HCT116 (cell line): Measurements from ENCODE around the gene ITM2B. TPM values are rescaled to one million over a fixed set of nuclear protein-coding genes. Genes with fewer than 3 reads are reported as not detected.
"Not testable (repeated sequence)": the region's sequence is repeated elsewhere in the genome, so short reads cannot be mapped to it uniquely, and the experiment has no call there.

Experiments used
- ATAC-seq: fragments of 200-7000 bp; cut with Tn5 transposase; 2 replicates; pipeline ENCODE4 v1.9.1; 2020; ENCODE audit warnings: mild to moderate bottlenecking, moderate library complexity
- BruUV-seq: library from RNA; stranded (reverse); fragments of 400-500 nt; replicated peaks from 2 replicates; lab custom pipeline; 2021; lab: Mats Ljungman, UMichigan
- CTCF ChIA-PET: fragments of 300-600 bp; sonication (Branson Sonifier 250); formaldehyde crosslinking; loops from one replicate; lab custom pipeline; 2021; ENCODE audit warnings: antibody characterized with exemption; lab: Charles Lee
- POLR2A ChIA-PET: fragments of 300-600, 350-600 bp; sonication (Branson Sonifier 250); formaldehyde crosslinking; loops from one replicate; lab custom pipeline; 2021; ENCODE audit warnings: antibody characterized with exemption; lab: Charles Lee
- RAD21 ChIA-PET, 2 experiments: fragments of 300-600 bp; sonication (Branson Sonifier 250); formaldehyde crosslinking; loops; one replicate each; lab custom pipeline; 2023; ENCODE audit warnings: low total read pairs in 2 of 2; ENCODE audit not compliant: uncharacterized antibody in 2 of 2, unreplicated experiment in 2 of 2, low non-redundant PET in 1 of 2; lab: Charles Lee
- DNase-seq: peaks from one replicate; pipeline ENCODE4 v3.0.0-alpha.2; 2010; ENCODE audit warnings: low read depth, low spot score
- H2AFZ ChIP-seq: fragments of 200-600 bp; shearing (Covaris generic), sonication (generic); 2 replicates; pipeline ENCODE4 v1.6.1; 2017; ENCODE audit warnings: low read depth, mixed run types, mixed read lengths, antibody characterized with exemption, low read length; ENCODE audit not compliant: poor library complexity, severe bottlenecking
- H3K27ac ChIP-seq: 2 replicates; pipeline ENCODE4 v1.5.1; 2012; ENCODE audit warnings: low read depth, low read length
- H3K27me3 ChIP-seq: fragments of 200-600 bp; sonication (generic); 2 replicates; pipeline ENCODE4 v1.6.1; 2016; ENCODE audit warnings: mixed run types, low read length, mixed read lengths; ENCODE audit not compliant: insufficient read depth
- H3K36me3 ChIP-seq, 2 experiments: fragments of 200-500 bp in 1 of 2; fragments of 200-600 bp in 1 of 2; sonication (Bioruptor generic) in 1 of 2; sonication (generic) in 1 of 2; 2 replicates each; pipeline versions ENCODE4 v1.5.1 to v1.6.1; 2014 to 2016; ENCODE audit warnings: low read length in 2 of 2, inconsistent platforms in 1 of 2, mixed read lengths in 1 of 2, mixed run types in 1 of 2; ENCODE audit not compliant: insufficient read depth in 2 of 2, control insufficient read depth in 1 of 2
- H3K4me1 ChIP-seq, 2 experiments: fragments of 200-600 bp in 1 of 2; sonication (generic) in 1 of 2; 2 replicates each; pipeline versions ENCODE4 v1.5.1 to v1.6.1; 2012 to 2017; ENCODE audit warnings: low read length in 2 of 2, inconsistent platforms in 1 of 2, mild to moderate bottlenecking in 1 of 2, mixed read lengths in 1 of 2, mixed run types in 1 of 2, moderate library complexity in 1 of 2; ENCODE audit not compliant: insufficient read depth in 2 of 2, control insufficient read depth in 1 of 2
- H3K4me2 ChIP-seq: fragments of 200-600 bp; sonication (generic); 2 replicates; pipeline ENCODE4 v1.6.1; 2017; ENCODE audit warnings: mixed run types, low read length, mixed read lengths
- H3K4me3 ChIP-seq, 2 experiments: fragments of 200-600 bp in 1 of 2; sonication (generic) in 1 of 2; replicated peaks in 1 of 2; 2 replicates each; pipeline ENCODE4 v1.5.1; 2011 to 2016; ENCODE audit warnings: low read length in 2 of 2, control low read depth in 1 of 2, low read depth in 1 of 2, mild to moderate bottlenecking in 1 of 2, mixed read lengths in 1 of 2, mixed run types in 1 of 2
- H3K79me2 ChIP-seq: fragments of 200-600 bp; sonication (generic); 2 replicates; pipeline ENCODE4 v1.6.1; 2017; ENCODE audit warnings: mild to moderate bottlenecking, mixed run types, low read length, moderate library complexity, mixed read lengths; ENCODE audit not compliant: insufficient read depth
- H3K9ac ChIP-seq: fragments of 200-600 bp; sonication (generic); 2 replicates; pipeline ENCODE4 v1.6.1; 2016; ENCODE audit warnings: low read length, mixed read lengths
- H3K9me2 ChIP-seq: fragments of 200-600 bp; sonication (generic), shearing (Covaris generic); 2 replicates; pipeline ENCODE4 v1.6.1; 2017; ENCODE audit warnings: mixed run types, mild to moderate bottlenecking, moderate library complexity; ENCODE audit not compliant: insufficient read depth
- H3K9me3 ChIP-seq, 2 experiments: fragments of 200-500 bp in 1 of 2; fragments of 200-600 bp in 1 of 2; sonication (Bioruptor generic) in 1 of 2; sonication (generic) in 1 of 2; 2 replicates each; pipeline ENCODE4 v1.6.1; 2014 to 2017; ENCODE audit warnings: low read length in 2 of 2, mixed read lengths in 2 of 2, inconsistent platforms in 1 of 2, low read depth in 1 of 2, mild to moderate bottlenecking in 1 of 2, mixed run types in 1 of 2, moderate library complexity in 1 of 2; ENCODE audit not compliant: control insufficient read depth in 1 of 2, insufficient read depth in 1 of 2
- H4K20me1 ChIP-seq: fragments of 200-600 bp; sonication (generic), shearing (Covaris generic); 2 replicates; pipeline ENCODE4 v1.6.1; 2017; ENCODE audit warnings: mixed run types, mild to moderate bottlenecking, moderate library complexity; ENCODE audit not compliant: insufficient read depth
- CBX3 ChIP-seq: IDR thresholded peaks from 2 replicates; pipeline ENCODE4 v1.6.1; 2012; ENCODE audit warnings: low read depth
- EGR1 ChIP-seq: IDR thresholded peaks from 2 replicates; pipeline ENCODE4 v1.6.1; 2012; ENCODE audit warnings: low read depth
- ELF1 ChIP-seq: IDR thresholded peaks from 2 replicates; pipeline ENCODE4 v1.6.1; 2012; ENCODE audit warnings: low read depth, borderline replicate concordance
- EZH2phosphoT487 ChIP-seq: fragments of 200-600 bp; IDR thresholded peaks from 2 replicates; pipeline ENCODE4 v1.6.1; 2018; ENCODE audit warnings: antibody characterized with exemption, borderline replicate concordance
- FOSL1 ChIP-seq: IDR thresholded peaks from 2 replicates; pipeline ENCODE4 v1.6.1; 2012; ENCODE audit warnings: low read depth
- POLR2A ChIP-seq: IDR thresholded peaks from 2 replicates; pipeline ENCODE4 v1.7.0; 2011; ENCODE audit warnings: borderline replicate concordance; ENCODE audit not compliant: insufficient read depth, insufficient read length; ENCODE audit errors: extremely low read depth
- POLR2AphosphoS5 ChIP-seq: IDR thresholded peaks from 2 replicates; pipeline ENCODE4 v1.6.1; 2011; ENCODE audit warnings: mild to moderate bottlenecking, low read depth, low read length, moderate library complexity
- SIN3A ChIP-seq: IDR thresholded peaks from 2 replicates; pipeline ENCODE4 v1.6.1; 2012; ENCODE audit warnings: low read depth
- TCF7L2 ChIP-seq: IDR thresholded peaks from 2 replicates; pipeline ENCODE4 v1.7.0; 2011; ENCODE audit warnings: borderline replicate concordance, inconsistent platforms; ENCODE audit not compliant: insufficient read depth, insufficient read length; ENCODE audit errors: extremely low read depth
- intact Hi-C: fragments of 100-400 bp; cut with micrococcal nuclease; formaldehyde crosslinking; loops from 2 replicates; pipeline ENCODE4 v1.10.0; 2022
- total RNA-seq: library from RNA; stranded (reverse); gene quantifications from one replicate; pipeline ENCODE4 v1.2.1, GENCODE V29; 2021; ENCODE audit not compliant: unreplicated experiment
- TF ChIP-seq, protein P1 (sequence below), 3 experiments: fragments of 200-600 bp in 1 of 3; sonication (generic) in 1 of 3; IDR thresholded peaks in 2 of 3; conservative IDR thresholded peaks in 1 of 3; 2 replicates each; pipeline ENCODE4 v1.5.1; 2012 to 2017; ENCODE audit warnings: low read depth in 2 of 3, low read length in 2 of 3, antibody characterized with exemption in 1 of 3, borderline replicate concordance in 1 of 3, control low read depth in 1 of 3, mild to moderate bottlenecking in 1 of 3, mixed read lengths in 1 of 3, mixed run types in 1 of 3, moderate library complexity in 1 of 3; ENCODE audit not compliant: insufficient read depth in 1 of 3
- TF ChIP-seq, protein P2 (sequence below): IDR thresholded peaks from 2 replicates; pipeline ENCODE4 v1.6.1; 2012
- TF ChIP-seq, protein P3 (sequence below): IDR thresholded peaks from 2 replicates; pipeline ENCODE4 v1.6.1; 2012

Gene ITM2B
- total RNA-seq, 1 experiment from 2014 or later: 124 TPM

DNA sequence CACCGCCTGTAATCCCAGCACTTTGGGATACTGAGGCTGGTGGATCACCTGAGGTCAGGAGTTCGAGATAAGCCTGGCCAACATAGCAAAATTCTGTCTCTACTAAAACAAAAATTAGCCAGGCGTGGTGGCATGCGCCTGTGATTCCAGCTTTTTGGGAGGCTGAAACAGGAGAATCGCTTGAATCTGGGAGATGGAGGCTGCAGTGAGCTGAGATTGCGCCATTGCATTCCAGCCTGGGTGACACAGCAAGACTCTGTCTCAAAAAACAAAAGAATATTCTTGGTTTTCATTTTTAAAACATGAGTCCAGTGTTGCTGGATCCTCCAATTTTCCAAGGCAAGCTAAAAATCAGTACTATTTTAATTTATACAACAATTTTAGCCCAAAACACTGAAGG, 6.4 kb downstream of the ITM2B start:
- CTCF ChIA-PET, intact Hi-C loops, H4K20me1 ChIP-seq: not testable (repeated sequence)

DNA sequence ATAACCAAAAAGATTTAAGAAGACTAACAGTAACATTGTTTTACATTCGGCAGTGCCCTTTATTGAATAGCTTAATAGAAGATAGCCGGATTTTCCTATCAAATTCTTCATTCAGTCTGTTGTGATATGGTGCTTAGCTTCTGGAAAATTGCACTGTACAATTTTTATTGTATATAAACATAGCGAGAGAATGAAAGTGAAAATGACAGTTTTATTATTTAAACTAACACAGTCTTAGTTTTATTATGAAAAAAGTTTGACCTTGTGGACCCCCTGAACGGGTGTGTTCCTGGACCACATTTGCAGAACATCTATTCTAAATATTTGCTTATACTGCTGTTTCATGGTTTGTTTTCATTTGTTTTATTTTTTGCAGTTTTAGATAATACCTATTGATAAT, 8.6 kb downstream of the ITM2B start:
- ATAC-seq (no peak), DNase-seq (no peak)
- Histone ChIP-seq H2AFZ (no peak overlapping the region), H3K4me2 (no peak overlapping the region), H3K36me3 (peaks cover 0 to 3% of the 10 kb centered on the region in 2 experiments; a peak in 1 of 4 replicates), H3K79me2 (peaks cover 29% of the 10 kb centered on the region), H4K20me1 (no peaks in the 10 kb centered on the region), H3K9me2 (no peaks in the 10 kb centered on the region), H3K9me3 (no peaks in the 10 kb centered on the region), H3K4me1 (no peaks in the 10 kb centered on the region), H3K27me3 (no peaks in the 10 kb centered on the region), H3K27ac (no peak overlapping the region), H3K9ac (no peak overlapping the region), H3K4me3 (no peak overlapping the region)
- POLR2A ChIA-PET: no interaction called here
- CTCF ChIA-PET: no interaction called here
- BruUV-seq: no TSS peak
- TF ChIP-seq SIN3A: no peak
- TF ChIP-seq TCF7L2: no peak
- no peak for TF ChIP-seq EGR1
- TF ChIP-seq, protein P1, sequence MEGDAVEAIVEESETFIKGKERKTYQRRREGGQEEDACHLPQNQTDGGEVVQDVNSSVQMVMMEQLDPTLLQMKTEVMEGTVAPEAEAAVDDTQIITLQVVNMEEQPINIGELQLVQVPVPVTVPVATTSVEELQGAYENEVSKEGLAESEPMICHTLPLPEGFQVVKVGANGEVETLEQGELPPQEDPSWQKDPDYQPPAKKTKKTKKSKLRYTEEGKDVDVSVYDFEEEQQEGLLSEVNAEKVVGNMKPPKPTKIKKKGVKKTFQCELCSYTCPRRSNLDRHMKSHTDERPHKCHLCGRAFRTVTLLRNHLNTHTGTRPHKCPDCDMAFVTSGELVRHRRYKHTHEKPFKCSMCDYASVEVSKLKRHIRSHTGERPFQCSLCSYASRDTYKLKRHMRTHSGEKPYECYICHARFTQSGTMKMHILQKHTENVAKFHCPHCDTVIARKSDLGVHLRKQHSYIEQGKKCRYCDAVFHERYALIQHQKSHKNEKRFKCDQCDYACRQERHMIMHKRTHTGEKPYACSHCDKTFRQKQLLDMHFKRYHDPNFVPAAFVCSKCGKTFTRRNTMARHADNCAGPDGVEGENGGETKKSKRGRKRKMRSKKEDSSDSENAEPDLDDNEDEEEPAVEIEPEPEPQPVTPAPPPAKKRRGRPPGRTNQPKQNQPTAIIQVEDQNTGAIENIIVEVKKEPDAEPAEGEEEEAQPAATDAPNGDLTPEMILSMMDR (IDR thresholded peaks at IDR 0.05 in 2 of 3, conservative IDR thresholded peaks at IDR 0.05 in 1 of 3; ENCODE audit: borderline replicate concordance in 1 of 3, insufficient read depth in 1 of 3, low read depth in 2 of 3, low read length in 2 of 3): no peak
- TF ChIP-seq, protein P2, sequence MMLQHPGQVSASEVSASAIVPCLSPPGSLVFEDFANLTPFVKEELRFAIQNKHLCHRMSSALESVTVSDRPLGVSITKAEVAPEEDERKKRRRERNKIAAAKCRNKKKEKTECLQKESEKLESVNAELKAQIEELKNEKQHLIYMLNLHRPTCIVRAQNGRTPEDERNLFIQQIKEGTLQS: no peak
- TF ChIP-seq EZH2phosphoT487: no peak
- TF ChIP-seq, protein P3, sequence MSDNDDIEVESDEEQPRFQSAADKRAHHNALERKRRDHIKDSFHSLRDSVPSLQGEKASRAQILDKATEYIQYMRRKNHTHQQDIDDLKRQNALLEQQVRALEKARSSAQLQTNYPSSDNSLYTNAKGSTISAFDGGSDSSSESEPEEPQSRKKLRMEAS: no peak
- no peak for TF ChIP-seq POLR2A
- TF ChIP-seq CBX3: no peak
- no peak for TF ChIP-seq POLR2AphosphoS5
- no peak for TF ChIP-seq FOSL1
- no peak for TF ChIP-seq ELF1
- RAD21 ChIA-PET: no interaction called here
- intact Hi-C loops: no loop called here

More for the DNA sequence above, 6.4 kb downstream of the ITM2B start:
- H2AFZ ChIP-seq, H3K9me2 ChIP-seq, H3K27me3 ChIP-seq, DNase-seq, H3K4me2 ChIP-seq, RAD21 ChIA-PET, H3K4me3 ChIP-seq, ATAC-seq, BruUV-seq, H3K27ac ChIP-seq, POLR2A ChIA-PET, H3K4me1 ChIP-seq, H3K36me3 ChIP-seq, H3K9ac ChIP-seq, H3K9me3 ChIP-seq: not testable (repeated sequence)
- peaks cover 48% of the 10 kb centered on the region for H3K79me2 ChIP-seq
